B cell (primary cell): ENCODE measurements around the gene SLC13A1. TPM values are rescaled to one million over a fixed set of nuclear protein-coding genes. Genes with fewer than 3 reads are reported as not detected.

ENCODE experiments used
- ATAC-seq: fragments of 200-7000 bp; cut with Tn5 transposase; one replicate; pipeline ENCODE4 v1.10.0; 2021; ENCODE audit warnings: low read depth, mild to moderate bottlenecking, moderate number of reproducible peaks, moderate library complexity
- CTCF ChIA-PET: fragments of 350-600 bp; sonication (Branson Sonifier 250); formaldehyde crosslinking; loops from one replicate; lab custom pipeline; 2021; ENCODE audit warnings: antibody characterized with exemption, inconsistent platforms; lab: Charles Lee
- POLR2A ChIA-PET: fragments of 350-600 bp; sonication (Branson Sonifier 250); formaldehyde crosslinking; loops from one replicate; lab custom pipeline; 2021; ENCODE audit warnings: antibody characterized with exemption; lab: Charles Lee
- DNase-seq: peaks from one replicate; pipeline ENCODE4 v3.0.0; 2013
- H2AFZ ChIP-seq: 2 replicates; pipeline ENCODE4 v1.6.1; 2012; ENCODE audit warnings: mild to moderate bottlenecking, low read depth, low read length; ENCODE audit not compliant: insufficient read depth, poor library complexity, severe bottlenecking
- H3K27ac ChIP-seq, 2 donors: 1 replicate in 1 of 2; 2 replicates in 1 of 2; pipeline ENCODE4 v1.5.1; 2012 to 2013; ENCODE audit warnings: low read length in 2 of 2, mild to moderate bottlenecking in 2 of 2, moderate library complexity in 1 of 2
- H3K27me3 ChIP-seq, 4 experiments: fragments of 200-600 bp in 1 of 4; sonication (generic) in 1 of 4; replicated peaks in 1 of 4; 1 replicate in 2 of 4; 2 replicates in 2 of 4; pipeline versions ENCODE4 v1.6.1 to v1.7.0; 2013 to 2016; ENCODE audit warnings: low read length in 3 of 4, mild to moderate bottlenecking in 2 of 4, mixed read lengths in 1 of 4, moderate library complexity in 1 of 4; ENCODE audit not compliant: insufficient read depth in 4 of 4, control insufficient read depth in 3 of 4; ENCODE audit errors: control extremely low read depth in 1 of 4
- H3K36me3 ChIP-seq, 2 experiments: replicated peaks in 1 of 2; 1 replicate in 1 of 2; 2 replicates in 1 of 2; pipeline versions ENCODE4 v1.6.1 to v1.7.1; 2013; ENCODE audit warnings: low read length in 1 of 2; ENCODE audit not compliant: insufficient read depth in 2 of 2, control insufficient read depth in 1 of 2; ENCODE audit errors: control extremely low read depth in 1 of 2, extremely low read depth in 1 of 2
- H3K4me1 ChIP-seq, 2 donors: fragments of 200-600 bp in 1 of 2; sonication (generic) in 1 of 2; 1 replicate in 1 of 2; 2 replicates in 1 of 2; pipeline versions ENCODE4 v1.5.1 to v1.6.1; 2013 to 2017; ENCODE audit warnings: low read length in 2 of 2; ENCODE audit not compliant: control insufficient read depth in 2 of 2, insufficient read depth in 2 of 2
- H3K4me2 ChIP-seq: replicated peaks from 2 replicates; pipeline ENCODE3; 2012; ENCODE audit warnings: mild to moderate bottlenecking, low read depth, low read length; ENCODE audit not compliant: poor library complexity, severe bottlenecking
- H3K4me3 ChIP-seq, 5 experiments: fragments of 200-600 bp in 1 of 5; sonication (generic) in 1 of 5; 1 replicate in 3 of 5; 2 replicates in 2 of 5; pipeline versions ENCODE4 v1.5.1 to v1.7.0; 2011 to 2016; ENCODE audit warnings: low read length in 4 of 5, mild to moderate bottlenecking in 4 of 5, low read depth in 2 of 5, control low read depth in 1 of 5, moderate library complexity in 1 of 5; ENCODE audit not compliant: insufficient read depth in 1 of 5; ENCODE audit errors: control extremely low read depth in 1 of 5, extremely low read depth in 1 of 5
- H3K79me2 ChIP-seq: fragments of 200-600 bp; sonication (generic); one replicate; pipeline ENCODE4 v1.6.0; 2016; ENCODE audit warnings: low read length; ENCODE audit not compliant: control insufficient read depth, insufficient read depth
- H3K9ac ChIP-seq: fragments of 200-600 bp; sonication (generic); 2 replicates; pipeline ENCODE4 v1.6.1; 2017; ENCODE audit warnings: mild to moderate bottlenecking, low read length, moderate library complexity
- H3K9me3 ChIP-seq, 3 donors: one replicate each; pipeline versions ENCODE4 v1.6.1 to v1.7.1; 2013; ENCODE audit warnings: low read length in 2 of 3; ENCODE audit not compliant: control insufficient read depth in 2 of 3, insufficient read depth in 1 of 3; ENCODE audit errors: control extremely low read depth in 1 of 3
- H4K20me1 ChIP-seq: 2 replicates; pipeline ENCODE4 v1.6.0; 2012; ENCODE audit warnings: mild to moderate bottlenecking, low read length; ENCODE audit not compliant: insufficient read depth, control insufficient read depth, poor library complexity, severe bottlenecking
- H3K27ac Mint-ChIP-seq: one replicate; pipeline ENCODE4 v1.8.0; 2021; ENCODE audit warnings: mixed read lengths
- H3K27me3 Mint-ChIP-seq: one replicate; pipeline ENCODE4 v1.8.0; 2021; ENCODE audit warnings: mixed read lengths
- H3K4me1 Mint-ChIP-seq: one replicate; pipeline ENCODE4 v1.8.0; 2021; ENCODE audit warnings: mixed read lengths
- H3K4me3 Mint-ChIP-seq: one replicate; pipeline ENCODE4 v1.8.0; 2021; ENCODE audit warnings: mixed read lengths
- H3K9me3 Mint-ChIP-seq: one replicate; pipeline ENCODE4 v1.8.0; 2022; ENCODE audit warnings: mixed read lengths; ENCODE audit not compliant: insufficient read depth
- EZH2 ChIP-seq: IDR thresholded peaks from 2 replicates; pipeline ENCODE4 v1.6.1; 2012; ENCODE audit warnings: borderline replicate concordance, low read depth, mild to moderate bottlenecking, moderate library complexity, low read length; ENCODE audit not compliant: insufficient read depth, poor library complexity, severe bottlenecking
- WGBS: methylation state at CpG from one replicate; pipeline ENCODE4 v1.1.5; 2013; ENCODE audit warnings: missing lambda C conversion rate; ENCODE audit not compliant: insufficient coverage; 5-methylcytosine and 5-hydroxymethylcytosine counted together
- intact Hi-C: fragments of 100-400 bp; cut with micrococcal nuclease; formaldehyde crosslinking; loops from one replicate; pipeline ENCODE4 v1.10.0; 2022
- polyA plus RNA-seq: library from polyadenylated mRNA; depleted of rRNA; stranded (reverse); fragments of >200 nt; gene quantifications from 2 replicates; pipeline ENCODE4 v1.2.3, GENCODE V29; 2012
- total RNA-seq, 2 donors: library from RNA; stranded (reverse); fragments of 120-200 nt in 1 of 2; gene quantifications; 1 replicate in 1 of 2; 2 replicates in 1 of 2; pipeline versions ENCODE4 v1.2.3 to v1.2.4, GENCODE V29; 2013 to 2022
- TF ChIP-seq, protein P1 (sequence below): fragments of 200-600 bp; IDR thresholded peaks from one replicate; pipeline ENCODE4 v1.8.0; 2022; ENCODE audit warnings: antibody characterized with exemption, mild to moderate bottlenecking

SLC13A1 gene
- total and polyA plus RNA-seq, 2 donors (not counting 1 experiment from before 2014, with no cell fraction given), result not detected

DNA sequence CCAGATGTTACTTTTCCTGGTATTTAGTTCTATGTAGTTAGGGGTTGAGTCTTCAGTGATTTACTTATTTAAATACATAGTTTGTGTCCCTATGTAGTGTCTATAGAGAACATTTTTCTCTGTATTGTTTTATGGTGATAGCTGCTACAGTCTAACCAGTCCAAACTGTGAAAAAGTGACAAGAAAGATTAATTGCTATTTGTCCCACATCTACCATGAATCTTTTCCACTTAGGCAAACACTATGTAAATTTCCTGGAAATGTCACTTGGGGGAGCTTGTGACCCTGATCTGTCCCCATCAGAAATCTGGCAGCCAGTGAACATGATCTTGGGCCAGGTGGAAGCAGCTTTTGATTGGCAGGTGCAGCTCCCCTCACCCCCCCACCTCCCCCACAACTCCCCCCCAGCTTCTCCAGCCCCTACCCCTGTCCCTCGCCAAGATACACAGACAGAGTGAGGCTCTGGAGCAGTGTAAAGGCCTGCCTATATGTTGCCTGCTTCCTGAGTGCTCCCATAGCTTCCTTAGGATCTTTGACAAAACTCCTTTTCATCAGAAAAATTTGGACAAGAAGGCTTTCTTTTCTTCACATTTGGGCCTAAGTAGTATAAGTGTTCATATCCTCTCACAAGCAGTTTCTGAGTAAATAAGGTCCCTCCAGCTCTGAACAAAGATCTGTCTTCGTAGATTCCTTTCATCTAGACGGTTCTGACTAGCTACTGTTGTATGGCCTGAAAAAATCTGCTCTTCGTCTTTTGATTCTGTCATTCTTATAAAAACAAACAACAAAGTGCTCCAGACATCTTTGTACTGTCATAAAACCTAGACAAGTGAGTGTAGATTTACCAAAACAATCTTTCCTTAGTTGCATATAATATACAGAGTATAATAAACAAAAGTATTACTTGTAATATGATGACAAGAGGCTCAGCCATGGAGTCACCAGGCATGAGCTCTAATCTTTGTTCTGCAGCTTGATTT is 31.5 kb upstream of the SLC13A1 start:
- Mint-ChIP-seq H3K27ac (no peak overlapping the region), H3K4me1 (no peaks in the 10 kb centered on the region), H3K27me3 (no peaks in the 10 kb centered on the region), H3K9me3 (no peaks in the 10 kb centered on the region), H3K4me3 (no peak overlapping the region)
- no peak overlapping the region for H2AFZ ChIP-seq
- ATAC-seq, result no peak
- CTCF ChIA-PET, result no interaction called here
- H3K9me3 ChIP-seq, result no peaks in the 10 kb centered on the region
- H3K4me3 ChIP-seq, result no peak overlapping the region
- intact Hi-C loops, result no loop called here
- POLR2A ChIA-PET, result no interaction called here
- TF ChIP-seq, protein P1, sequence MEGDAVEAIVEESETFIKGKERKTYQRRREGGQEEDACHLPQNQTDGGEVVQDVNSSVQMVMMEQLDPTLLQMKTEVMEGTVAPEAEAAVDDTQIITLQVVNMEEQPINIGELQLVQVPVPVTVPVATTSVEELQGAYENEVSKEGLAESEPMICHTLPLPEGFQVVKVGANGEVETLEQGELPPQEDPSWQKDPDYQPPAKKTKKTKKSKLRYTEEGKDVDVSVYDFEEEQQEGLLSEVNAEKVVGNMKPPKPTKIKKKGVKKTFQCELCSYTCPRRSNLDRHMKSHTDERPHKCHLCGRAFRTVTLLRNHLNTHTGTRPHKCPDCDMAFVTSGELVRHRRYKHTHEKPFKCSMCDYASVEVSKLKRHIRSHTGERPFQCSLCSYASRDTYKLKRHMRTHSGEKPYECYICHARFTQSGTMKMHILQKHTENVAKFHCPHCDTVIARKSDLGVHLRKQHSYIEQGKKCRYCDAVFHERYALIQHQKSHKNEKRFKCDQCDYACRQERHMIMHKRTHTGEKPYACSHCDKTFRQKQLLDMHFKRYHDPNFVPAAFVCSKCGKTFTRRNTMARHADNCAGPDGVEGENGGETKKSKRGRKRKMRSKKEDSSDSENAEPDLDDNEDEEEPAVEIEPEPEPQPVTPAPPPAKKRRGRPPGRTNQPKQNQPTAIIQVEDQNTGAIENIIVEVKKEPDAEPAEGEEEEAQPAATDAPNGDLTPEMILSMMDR, result no peak
- no peak for TF ChIP-seq EZH2
- H3K79me2 ChIP-seq, result no peaks in the 10 kb centered on the region
- H4K20me1 ChIP-seq, result no peaks in the 10 kb centered on the region
- no peaks in the 10 kb centered on the region for H3K27me3 ChIP-seq
- no peaks in the 10 kb centered on the region for H3K4me1 ChIP-seq
- no peaks in the 10 kb centered on the region for H3K36me3 ChIP-seq
- no peak for DNase-seq
- H3K4me2 ChIP-seq, result no peak overlapping the region
- WGBS, result no CpG with 5 or more reads among the region's 4 CpGs
- H3K27ac ChIP-seq, result no peak overlapping the region
- no peak overlapping the region for H3K9ac ChIP-seq

DNA sequence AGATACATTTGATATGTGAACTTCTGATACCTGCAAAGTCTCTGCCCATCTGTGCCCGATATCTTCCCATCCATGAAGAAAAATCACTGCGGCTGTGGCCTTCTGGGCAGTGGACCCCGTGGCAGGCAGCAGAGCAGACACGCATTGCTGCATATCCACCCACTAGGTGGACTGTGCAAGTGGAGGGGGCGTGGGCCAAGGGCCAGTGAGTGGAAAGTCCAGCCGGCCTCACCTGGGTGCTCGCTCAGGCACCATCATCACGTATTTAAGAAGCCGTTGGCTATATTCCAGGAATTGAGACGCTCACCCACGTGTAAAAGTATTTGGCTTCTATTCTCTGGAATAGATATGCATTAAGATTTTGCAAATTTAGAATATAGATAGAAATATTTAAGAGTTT is 30.8 kb upstream of the SLC13A1 start:
- H2AFZ ChIP-seq, result no peak overlapping the region
- CTCF ChIA-PET, result no interaction called here
- POLR2A ChIA-PET, result no interaction called here
- no peak overlapping the region for H3K4me3 ChIP-seq
- no peak overlapping the region for H3K27ac ChIP-seq
- no peak overlapping the region for H3K9ac ChIP-seq
- intact Hi-C loops, result no loop called here
- H3K79me2 ChIP-seq, result no peaks in the 10 kb centered on the region
- Mint-ChIP-seq H3K9me3 (no peaks in the 10 kb centered on the region), H3K27me3 (no peaks in the 10 kb centered on the region), H3K4me3 (no peak overlapping the region), H3K4me1 (no peaks in the 10 kb centered on the region), H3K27ac (no peak overlapping the region)
- ATAC-seq (no peak), DNase-seq (no peak)
- no peaks in the 10 kb centered on the region for H3K9me3 ChIP-seq
- no peak for TF ChIP-seq EZH2
- TF ChIP-seq, protein P1, result no peak
- H3K4me2 ChIP-seq, result no peak overlapping the region
- H4K20me1 ChIP-seq, result no peaks in the 10 kb centered on the region
- no peaks in the 10 kb centered on the region for H3K4me1 ChIP-seq
- H3K36me3 ChIP-seq, result no peaks in the 10 kb centered on the region
- WGBS, result 66% methylated on average over 7 of the region's 11 CpGs
- no peaks in the 10 kb centered on the region for H3K27me3 ChIP-seq
